ENCODE data around the gene MROH8. TPM values are rescaled to one million over a fixed set of nuclear protein-coding genes. Genes with fewer than 3 reads are reported as not detected.

The MROH8 gene
- total and polyA plus RNA-seq, 8 donors = 1.1 to 6.9 (median 1.5) TPM

- ATAC-seq (no peak), DNase-seq (no peak), FAIRE-seq (no peak)
- intact Hi-C loops (cut with DNase I) = no loop called here
- no peak for TF ChIP-seq CTCF (IDR thresholded peaks at IDR 0.05)
- Histone ChIP-seq H3K36me3 (peaks cover 0 to 13% (median 7%) of the 10 kb centered on the region in 3 donors), H3K9me3 (no peaks in the 10 kb centered on the region), H3K27ac (no peak overlapping the region), H3K27me3 (no peaks in the 10 kb centered on the region), H3K4me3 (no peak overlapping the region), H3K4me1 (no peaks in the 10 kb centered on the region)
- 96 to 97% methylated on average over 4 of the region's 4 CpGs for WGBS, 2 donors
These were observed 126.0 kb downstream of the MROH8 start for GRCh38 chr20:37053230-37053950.

Other genes with a start within 250 kb of the MROH8 start
- gene SAMHD1, start 227.8 kb downstream of the MROH8 start, total RNA-seq = 10 to 100 TPM; 23.3 to 90.7 (median 49.0) TPM
- 10 to 100 TPM; 35.6 to 64.8 TPM for gene SAMHD1, start 227.8 kb downstream of the MROH8 start, polyA plus RNA-seq
- gene RBL1, start 83.6 kb downstream of the MROH8 start, total RNA-seq = 1 to 10 TPM; 2.5 to 4.3 (median 3.8) TPM
- 1 to 10 TPM; 1.1 to 1.4 TPM for gene RBL1, start 83.6 kb downstream of the MROH8 start, polyA plus RNA-seq
- 100 to 1,000 TPM in 2 of 6 donors, 10 to 100 TPM in 4; 54.4 to 117 (median 87.6) TPM for gene RPN2, start 218 bp downstream of the MROH8 start, total RNA-seq
- 10 to 100 TPM; 43.8 to 78.9 TPM for gene RPN2, start 218 bp downstream of the MROH8 start, polyA plus RNA-seq
- gene GHRH, start 82.3 kb upstream of the MROH8 start, total RNA-seq = not detected
- under 1 TPM in 1 of 2 donors, not detected in 1; 0.80 TPM for gene GHRH, start 82.3 kb upstream of the MROH8 start, polyA plus RNA-seq
- gene MANBAL, start 110.1 kb upstream of the MROH8 start, total RNA-seq = 10 to 100 TPM in 5 of 6 donors, 1 to 10 TPM in 1; 9.0 to 17.8 (median 15.7) TPM
- 10 to 100 TPM; 28.5 to 42.1 TPM for gene MANBAL, start 110.1 kb upstream of the MROH8 start, polyA plus RNA-seq
- 10 to 100 TPM; 21.3 to 78.4 (median 31.3) TPM for gene SRC, start 166.6 kb upstream of the MROH8 start, total RNA-seq
- 10 to 100 TPM; 64.6 to 75.2 TPM for gene SRC, start 166.6 kb upstream of the MROH8 start, polyA plus RNA-seq

All from pancreas (tissue), 10 donors.